Glomerular endothelial cell (primary cell): ENCODE data around the gene TSTD1. TPM values are rescaled to one million over a fixed set of nuclear protein-coding genes. Genes with fewer than 3 reads are reported as not detected.
"Not testable (repeated sequence)": the region's sequence is repeated elsewhere in the genome, so short reads cannot be mapped to it uniquely, and the experiment has no call there.

Experiments used
- DNase-seq: peaks from one replicate; pipeline ENCODE4 v3.0.0-alpha.2; 2011; ENCODE audit warnings: low read depth, low spot score; ENCODE audit errors: extremely low read depth
- total RNA-seq: library from RNA; depleted of rRNA; stranded (reverse); fragments of >200 nt; gene quantifications from 2 replicates; pipeline ENCODE4 v1.2.3, GENCODE V29; 2015

TSTD1 gene
- total RNA-seq, 1 donor from 2014 or later = 0.82 TPM

GRCh38 chr1:161069241-161069640 lies 30.5 kb upstream of the TSTD1 start:
- DNase-seq = no peak

GRCh38 chr1:161068306-161069234 lies 29.8 kb upstream of the TSTD1 start:
- DNase-seq = no peak

GRCh38 chr1:161066694-161067093 lies 27.9 kb upstream of the TSTD1 start:
- DNase-seq = no peak

- not testable (repeated sequence) for DNase-seq
Observed at GRCh38 chr1:161065681-161066080, 26.9 kb upstream of the TSTD1 start.

GRCh38 chr1:161063936-161064335 lies 25.2 kb upstream of the TSTD1 start:
- not testable (repeated sequence) for DNase-seq

- no peak for DNase-seq
Observed at GRCh38 chr1:161061419-161061818, 22.7 kb upstream of the TSTD1 start.

GRCh38 chr1:161059293-161059692 lies 20.5 kb upstream of the TSTD1 start:
- DNase-seq = no peak

GRCh38 chr1:161054805-161055204 lies 16.0 kb upstream of the TSTD1 start:
- no peak for DNase-seq

GRCh38 chr1:161054232-161054631 lies 15.5 kb upstream of the TSTD1 start:
- no peak for DNase-seq

- DNase-seq = no peak
Observed at GRCh38 chr1:161052899-161053298, 14.1 kb upstream of the TSTD1 start.

GRCh38 chr1:161051219-161051618 lies 12.5 kb upstream of the TSTD1 start:
- DNase-seq = no peak

GRCh38 chr1:161048949-161049722 lies 10.4 kb upstream of the TSTD1 start:
- no peak for DNase-seq

GRCh38 chr1:161047436-161048420 lies 9.0 kb upstream of the TSTD1 start:
- no peak for DNase-seq

GRCh38 chr1:161046605-161047228 lies 8.0 kb upstream of the TSTD1 start:
- no peak for DNase-seq

- DNase-seq = peak; percentile 92
Observed at GRCh38 chr1:161045736-161046604, 7.2 kb upstream of the TSTD1 start, which contains the start of gene USF1. Gene USF1, minus strand, starts transcription at chr1:161045977. Its CDS starts 2,702 bp downstream, at chr1:161043275.

- DNase-seq = no peak
Observed at GRCh38 chr1:161044908-161045735, 6.4 kb upstream of the TSTD1 start.

- no peak for DNase-seq
Observed at GRCh38 chr1:161044535-161044907, 5.8 kb upstream of the TSTD1 start.

GRCh38 chr1:161039546-161039945 lies 782 bp upstream of the TSTD1 start:
- DNase-seq = no peak
